Activated CD4-positive, CD25-positive, alpha-beta regulatory T cell treated with anti-CD3 and anti-CD28 coated beads, Interleukin-2, amount 50 U/mL, for 16 hours (primary cell): ENCODE measurements around the gene VPS39.

Experiments
- DNase-seq: peaks from one replicate; pipeline ENCODE4 v3.0.0-alpha.2; 2020; ENCODE audit warnings: low read depth, low spot score

The VPS39 gene

DNA sequence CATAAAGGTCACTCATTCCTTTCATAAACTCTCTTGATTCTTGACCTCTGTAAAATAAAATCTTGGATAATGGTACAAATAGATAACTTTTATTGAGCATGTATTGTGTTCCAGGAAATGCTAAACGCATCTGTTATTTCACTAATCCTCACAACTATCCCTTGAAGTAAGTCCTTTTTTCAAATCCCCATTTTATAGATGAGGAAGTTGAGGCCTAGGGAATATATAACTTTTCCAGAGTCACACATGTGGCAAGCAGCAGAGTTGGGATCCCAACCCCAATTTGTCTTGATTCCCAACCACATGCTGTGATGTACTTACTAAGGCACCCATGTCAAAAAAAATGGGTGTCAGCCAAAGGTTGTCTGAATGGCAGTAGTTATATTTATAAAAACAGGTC is 6.3 kb downstream of the VPS39 start:
- no peak for DNase-seq

DNA sequence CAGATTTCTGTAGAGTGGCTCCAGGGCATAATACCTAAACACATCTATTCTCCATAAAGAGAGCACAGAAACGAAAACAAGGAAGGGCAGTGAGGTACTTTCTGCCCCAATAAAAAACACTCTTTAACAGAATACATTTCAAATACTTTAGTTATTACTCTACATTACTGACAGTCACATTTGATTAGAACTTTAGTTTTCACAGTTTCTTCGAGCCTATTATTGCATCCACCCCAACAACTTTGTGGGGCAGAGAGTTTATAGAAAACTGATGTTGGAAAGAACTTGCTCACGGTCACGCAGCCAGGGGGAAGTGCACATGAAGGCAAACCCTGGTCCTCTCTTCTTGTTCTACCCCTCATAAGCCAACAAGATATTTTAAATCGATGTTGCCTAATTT is 9.0 kb downstream of the VPS39 start:
- DNase-seq, result no peak

DNA sequence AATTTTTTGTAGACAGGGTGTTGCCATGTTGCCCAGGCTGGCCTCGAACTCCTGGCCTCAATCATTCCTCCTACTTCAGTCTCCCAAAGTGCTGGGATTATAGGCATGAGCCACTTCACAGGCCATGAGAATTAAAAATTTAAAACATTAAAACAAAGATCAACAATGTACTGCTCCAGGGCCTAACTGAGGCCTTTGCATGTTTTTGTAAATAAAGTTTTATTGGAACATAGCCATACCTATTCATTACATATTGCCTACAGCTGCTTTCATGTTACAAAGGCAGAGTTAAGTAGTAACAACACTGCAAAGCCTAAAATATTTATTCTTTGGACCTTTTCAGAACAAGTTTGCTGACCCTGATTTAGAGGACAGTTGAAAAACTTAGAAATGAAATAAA is 9.6 kb downstream of the VPS39 start:
- DNase-seq, result no peak

DNA sequence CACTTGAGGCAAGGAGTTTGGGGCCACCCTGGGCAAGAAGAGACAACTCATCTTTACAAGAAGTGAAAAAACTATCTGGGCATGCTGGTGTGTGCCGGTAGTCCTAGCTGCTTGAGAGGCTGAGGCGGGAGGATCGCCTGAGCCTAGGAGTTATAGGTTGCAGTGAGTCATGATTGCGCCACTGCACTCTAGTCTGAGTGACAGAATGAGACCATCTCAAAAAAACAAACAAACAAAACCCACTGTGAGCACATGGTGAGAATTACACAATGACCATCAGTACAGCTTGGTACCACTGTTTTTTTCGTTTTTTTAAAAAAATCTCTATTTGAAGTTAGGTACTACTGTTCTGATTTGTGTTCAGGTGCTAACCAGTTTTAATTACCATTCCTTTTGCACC is 13.6 kb downstream of the VPS39 start:
- no peak for DNase-seq

DNA sequence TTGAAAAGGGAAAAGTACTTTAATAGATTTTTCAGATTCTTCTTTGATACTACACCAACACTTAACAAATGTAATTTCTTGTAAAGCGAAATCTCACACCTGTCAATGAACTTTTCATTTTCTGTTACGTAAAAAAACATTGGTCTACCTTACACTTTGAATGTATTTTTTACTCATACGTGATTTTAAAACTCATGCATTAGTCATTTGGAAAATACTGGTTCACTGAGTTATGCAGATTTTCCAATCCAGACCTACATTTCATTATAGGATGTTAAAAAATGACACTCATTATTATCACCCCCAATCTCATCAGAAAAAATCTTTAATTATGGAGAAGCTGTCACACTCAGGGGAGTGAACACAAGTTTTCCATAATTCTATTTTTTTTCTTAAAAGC is 14.7 kb downstream of the VPS39 start:
- DNase-seq, result no peak

DNA sequence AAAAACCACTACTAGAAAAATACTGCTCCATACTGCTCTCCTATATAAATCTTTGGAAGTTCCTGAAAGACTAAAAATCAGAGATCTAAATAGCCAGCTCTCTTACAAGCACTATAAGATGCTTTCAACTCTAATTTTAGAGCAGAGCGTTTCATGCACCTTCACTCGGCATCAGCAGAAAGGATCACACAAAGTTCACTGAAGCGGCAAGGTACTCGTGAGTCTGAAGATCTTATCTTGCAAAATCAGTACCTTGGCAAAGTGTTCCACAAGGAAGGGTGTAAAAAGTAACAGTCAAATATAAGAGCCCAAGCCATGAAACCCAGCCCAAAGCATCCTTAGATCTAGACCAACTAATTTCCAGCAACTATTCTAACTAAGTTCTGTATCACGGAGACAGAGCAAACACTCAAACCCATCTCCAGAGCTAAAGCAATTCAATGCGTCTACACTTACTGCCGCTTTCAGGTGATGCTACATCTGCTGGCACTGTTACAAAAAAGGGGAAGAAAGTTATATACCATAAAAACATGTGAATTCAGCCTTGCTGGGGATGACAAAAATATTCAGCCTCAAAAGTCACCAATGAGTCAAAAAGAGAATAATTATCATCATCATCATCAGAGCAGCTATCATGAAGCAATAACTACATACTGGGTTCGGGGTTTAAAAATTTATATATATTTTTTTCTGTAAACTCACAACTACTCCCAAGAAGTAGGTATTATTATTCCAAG is 16.3 kb downstream of the VPS39 start:
- DNase-seq, result no peak

DNA sequence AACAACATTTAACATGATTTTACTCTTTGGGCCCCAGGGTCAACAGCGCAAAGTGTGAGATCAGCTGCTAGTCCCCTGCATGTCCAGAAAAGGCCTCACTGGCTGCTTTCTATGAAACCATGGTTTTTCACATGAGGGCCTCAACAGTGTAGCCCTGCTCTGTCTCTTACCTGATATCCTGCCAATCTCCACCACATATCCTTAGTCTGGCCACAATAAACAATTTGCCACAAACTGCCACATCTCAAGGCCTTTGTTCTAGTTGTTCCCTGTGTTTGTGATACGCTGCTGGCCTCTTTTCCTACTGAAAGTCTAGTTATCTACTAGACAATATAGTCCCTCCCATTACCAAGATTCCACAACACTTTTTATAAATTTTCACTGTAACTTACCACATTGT is 17.7 kb downstream of the VPS39 start:
- DNase-seq, result no peak

DNA sequence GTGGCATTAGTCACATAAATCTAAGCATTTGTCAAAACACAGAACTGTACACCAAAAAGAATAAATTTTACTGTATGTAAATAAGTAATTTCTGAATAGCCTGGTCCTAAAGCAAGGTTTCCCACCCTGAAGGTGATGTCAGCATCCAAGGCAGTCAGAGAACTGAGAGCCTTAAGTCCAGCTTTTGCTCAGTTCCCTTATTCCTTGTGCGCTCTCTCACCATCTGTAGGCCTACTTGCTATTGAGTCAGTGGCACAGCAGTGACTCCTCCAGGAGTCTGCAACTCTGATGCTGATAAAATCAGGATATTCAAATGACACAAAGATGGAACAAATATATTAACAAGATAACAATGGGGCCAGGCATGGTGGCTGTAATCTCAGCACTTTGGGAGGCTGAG is 22.3 kb downstream of the VPS39 start:
- DNase-seq, result no peak

DNA sequence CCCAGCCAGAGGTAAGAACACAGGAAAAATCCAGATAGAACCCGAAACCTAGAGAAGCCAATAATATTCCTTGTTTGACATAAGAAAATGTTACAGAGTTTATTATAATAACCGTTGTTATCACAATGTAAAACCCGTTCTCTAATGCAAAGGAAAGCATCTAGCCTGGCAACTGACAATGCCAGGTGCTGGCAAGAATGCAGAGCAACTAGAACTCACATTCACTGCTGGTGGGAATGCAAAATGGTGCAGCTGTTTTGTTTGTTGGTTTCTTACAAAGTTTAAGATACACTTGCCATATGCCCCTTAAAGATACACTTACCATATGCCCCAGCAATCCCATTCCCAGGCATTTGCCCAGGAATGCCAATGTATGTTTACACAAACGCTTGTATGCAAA is 23.4 kb downstream of the VPS39 start:
- no peak for DNase-seq

DNA sequence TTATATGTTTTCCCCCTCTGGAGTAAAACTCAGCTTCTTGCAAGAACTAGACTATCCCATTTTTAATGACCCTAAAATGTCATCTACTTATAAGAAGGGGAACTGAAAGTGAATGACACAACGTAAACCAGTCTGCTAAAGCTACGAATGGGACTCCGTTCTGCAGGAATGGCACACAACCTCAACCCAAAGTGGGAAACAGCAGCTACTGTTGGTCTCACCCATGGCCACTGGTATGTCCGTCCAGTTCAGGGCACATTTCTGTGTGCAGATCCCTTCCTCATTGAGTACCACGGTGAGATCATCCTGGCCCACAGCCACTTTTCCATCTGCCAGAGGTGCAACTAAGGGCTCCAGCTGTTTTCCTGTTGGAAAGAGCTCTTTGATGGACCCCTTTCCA is 23.8 kb downstream of the VPS39 start:
- no peak for DNase-seq

DNA sequence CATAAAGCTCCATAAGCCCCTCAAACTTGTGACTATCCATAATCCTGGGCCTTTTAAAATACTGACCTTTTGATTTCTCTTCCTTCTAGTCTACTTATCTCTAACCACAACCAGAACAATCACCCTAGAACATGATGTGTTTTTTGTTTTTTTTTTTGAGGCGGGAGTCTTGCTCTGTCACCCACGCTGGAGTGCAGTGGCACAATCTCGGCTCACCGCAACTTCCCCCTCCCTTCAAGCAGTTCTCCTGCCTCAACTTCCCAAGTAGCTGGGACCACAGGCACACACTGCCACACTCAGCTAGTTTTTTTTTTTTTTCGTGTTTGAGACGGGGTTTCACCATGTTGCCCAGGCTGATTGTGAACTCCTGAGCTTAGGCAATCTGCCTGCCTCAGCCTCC is 25.1 kb downstream of the VPS39 start:
- DNase-seq, result no peak

DNA sequence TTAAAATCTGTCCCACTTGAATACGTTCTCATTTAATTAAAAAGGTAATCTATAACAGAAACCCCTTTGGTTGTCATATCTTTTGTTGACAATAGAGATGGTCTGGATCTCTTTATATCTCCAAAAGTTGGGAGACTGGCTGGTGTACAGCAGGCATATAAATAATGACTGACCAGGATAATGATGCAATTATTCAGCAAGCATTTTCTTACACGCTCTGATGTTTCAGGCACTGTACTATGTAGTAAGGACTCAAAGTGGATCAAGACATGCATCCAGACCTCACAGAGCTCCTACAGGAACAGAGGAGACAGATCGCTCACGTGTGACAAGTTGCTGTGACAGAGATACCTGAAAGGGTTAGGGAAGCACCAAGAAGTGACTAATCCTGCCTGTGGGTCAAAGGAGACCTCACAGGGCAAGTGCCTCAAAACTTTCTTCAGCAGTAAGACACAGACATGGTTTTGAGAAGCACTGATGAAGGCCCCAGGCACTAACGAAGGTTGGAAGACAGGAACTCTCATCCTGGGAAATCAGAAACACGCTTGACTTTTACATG is 25.7 kb downstream of the VPS39 start:
- DNase-seq, result no peak

DNA sequence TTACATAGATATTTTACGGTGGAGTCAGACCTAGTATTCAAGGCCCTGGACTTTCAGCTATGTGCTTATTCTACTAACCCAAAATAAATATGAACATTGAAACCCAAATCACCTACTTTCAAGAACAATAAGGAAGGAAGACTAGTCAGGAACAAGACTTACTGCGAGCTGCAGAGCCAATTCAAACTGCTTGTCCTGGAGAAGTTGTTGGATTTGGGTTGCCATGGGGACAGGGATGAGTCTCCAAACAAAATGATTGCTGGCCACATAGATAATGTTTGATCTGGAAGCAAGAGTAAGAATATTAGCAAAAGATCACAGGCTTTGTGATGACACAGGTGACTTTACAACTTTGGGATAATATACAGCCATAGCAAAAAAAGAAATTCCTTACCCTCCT is 30.0 kb downstream of the VPS39 start:
- no peak for DNase-seq

DNA sequence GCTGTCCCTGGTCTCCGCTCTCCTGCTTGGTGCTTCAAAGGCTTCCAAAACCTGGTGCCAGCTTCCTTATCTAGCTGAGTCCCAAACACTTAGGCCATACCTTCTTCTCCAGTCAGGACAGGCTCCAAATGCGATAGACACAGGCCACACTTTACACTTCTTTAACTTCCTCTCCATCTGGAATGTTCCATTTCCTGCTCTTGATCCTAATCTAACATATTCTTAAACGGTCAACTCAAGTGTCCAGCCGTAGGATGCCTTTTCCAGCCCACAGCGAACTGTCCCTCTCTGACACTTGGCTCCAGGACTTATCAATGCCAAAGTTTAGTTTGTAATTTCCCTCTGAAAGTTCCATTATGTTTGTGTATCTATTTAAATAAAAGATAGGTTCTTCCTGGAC is 32.4 kb downstream of the VPS39 start:
- no peak for DNase-seq

DNA sequence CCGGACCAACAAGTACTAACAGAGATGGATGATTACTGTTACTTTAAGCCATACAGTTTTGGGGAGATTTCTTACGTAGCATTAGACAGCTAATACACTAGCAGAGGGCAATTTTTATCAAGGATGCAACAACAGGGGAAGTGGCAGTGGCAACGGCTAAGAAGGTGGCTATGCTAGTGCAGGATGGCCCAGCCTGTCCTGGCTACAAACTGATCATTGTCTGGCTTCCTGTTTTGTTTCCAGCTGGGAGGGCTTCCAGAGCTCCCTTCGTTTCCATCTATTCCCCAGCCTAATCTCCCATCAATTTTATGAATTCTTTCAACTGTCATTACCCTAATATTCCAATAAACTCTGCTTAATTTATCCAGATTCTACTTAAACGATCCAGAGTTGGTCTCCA is 35.6 kb downstream of the VPS39 start:
- no peak for DNase-seq

DNA sequence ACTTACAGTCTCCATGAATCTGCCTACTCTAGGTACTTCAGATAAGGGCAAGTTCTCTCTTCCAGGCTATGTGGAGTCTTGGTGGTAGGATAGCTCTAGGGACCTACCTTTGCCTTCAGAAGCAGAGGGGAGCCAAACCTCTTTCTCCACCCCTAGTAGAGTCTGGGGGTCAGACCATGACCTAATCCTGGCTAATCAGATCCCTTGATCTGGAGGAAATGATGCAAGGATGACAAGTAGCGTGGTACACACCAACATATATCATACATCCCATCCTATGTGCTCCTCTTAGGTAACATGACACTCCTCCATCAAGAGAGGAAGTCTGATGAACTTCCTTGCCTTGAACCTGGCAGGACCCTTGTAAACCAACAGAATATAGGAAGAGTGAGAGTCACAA is 36.3 kb downstream of the VPS39 start:
- DNase-seq, result no peak

DNA sequence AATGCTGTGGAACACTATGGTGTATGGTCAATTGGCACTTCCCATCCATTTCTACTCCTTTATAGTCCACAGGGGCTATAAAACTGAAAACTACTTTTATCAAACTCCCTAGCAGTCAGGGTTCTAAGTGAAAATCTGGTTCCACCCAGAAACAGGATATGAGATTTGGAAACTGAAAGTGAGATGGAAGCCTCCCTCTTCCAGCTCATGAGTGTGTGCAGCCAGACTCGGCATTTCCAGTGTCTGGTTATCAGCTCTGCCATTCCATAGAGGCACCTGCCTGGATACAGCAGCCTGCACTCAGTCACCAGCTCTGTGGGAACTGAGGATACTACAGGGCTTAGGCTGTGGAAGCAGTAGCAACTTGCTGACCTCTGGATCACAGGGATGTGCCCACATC is 37.0 kb downstream of the VPS39 start:
- DNase-seq, result no peak

DNA sequence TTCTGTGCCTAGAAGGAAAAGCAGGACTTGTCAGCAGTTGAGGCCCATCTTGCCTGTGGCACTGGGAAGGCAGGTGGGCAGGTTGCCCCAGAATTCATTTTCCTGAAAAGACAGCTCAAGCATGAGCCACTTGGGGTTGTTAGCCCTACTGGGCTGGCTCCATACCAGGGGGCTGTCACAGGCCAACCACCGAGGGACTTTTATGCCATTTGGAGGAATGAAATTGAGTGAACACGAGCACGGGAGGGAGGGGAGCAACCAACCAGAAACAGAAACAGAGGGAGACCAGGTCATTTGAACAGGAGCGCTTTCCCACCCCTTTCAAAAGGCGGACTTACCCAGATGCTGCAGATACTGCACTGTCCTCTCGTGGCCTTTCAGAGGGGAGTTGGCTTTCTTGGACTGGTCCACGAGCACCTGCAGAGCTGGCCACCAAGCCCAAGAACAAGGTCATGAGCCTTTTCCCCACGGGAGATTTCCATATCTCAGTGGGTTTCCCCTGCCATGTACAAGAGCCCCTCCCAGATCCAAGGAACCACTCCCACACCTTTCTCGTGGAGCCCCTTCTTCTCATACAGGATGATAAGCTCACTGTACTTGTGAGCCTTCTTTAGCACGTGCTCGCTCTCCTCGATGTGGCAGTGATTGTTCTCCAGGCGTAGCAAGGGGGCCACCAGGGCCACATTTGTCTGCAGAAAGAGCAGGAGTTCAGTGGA is 41.7 kb downstream of the VPS39 start:
- no peak for DNase-seq

DNA sequence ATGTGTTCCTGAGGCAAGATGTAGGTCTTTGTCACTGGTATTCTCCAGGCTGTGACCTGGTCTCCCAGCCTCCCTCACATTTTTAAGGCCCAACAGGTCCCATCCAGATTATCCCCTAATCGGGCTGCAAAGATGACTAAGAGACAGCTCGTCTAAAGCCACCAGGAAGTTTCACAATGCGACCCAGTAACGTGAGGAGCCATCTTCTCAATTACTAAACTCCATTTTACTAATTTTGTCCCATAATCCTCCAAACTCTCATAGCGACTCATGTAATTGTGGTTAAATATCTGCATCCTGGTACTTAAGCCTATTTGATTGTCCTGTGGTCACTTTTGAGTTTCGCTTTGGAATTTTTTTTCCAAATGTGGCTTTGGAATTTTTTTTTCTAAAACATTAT is 43.0 kb downstream of the VPS39 start:
- DNase-seq, result no peak

DNA sequence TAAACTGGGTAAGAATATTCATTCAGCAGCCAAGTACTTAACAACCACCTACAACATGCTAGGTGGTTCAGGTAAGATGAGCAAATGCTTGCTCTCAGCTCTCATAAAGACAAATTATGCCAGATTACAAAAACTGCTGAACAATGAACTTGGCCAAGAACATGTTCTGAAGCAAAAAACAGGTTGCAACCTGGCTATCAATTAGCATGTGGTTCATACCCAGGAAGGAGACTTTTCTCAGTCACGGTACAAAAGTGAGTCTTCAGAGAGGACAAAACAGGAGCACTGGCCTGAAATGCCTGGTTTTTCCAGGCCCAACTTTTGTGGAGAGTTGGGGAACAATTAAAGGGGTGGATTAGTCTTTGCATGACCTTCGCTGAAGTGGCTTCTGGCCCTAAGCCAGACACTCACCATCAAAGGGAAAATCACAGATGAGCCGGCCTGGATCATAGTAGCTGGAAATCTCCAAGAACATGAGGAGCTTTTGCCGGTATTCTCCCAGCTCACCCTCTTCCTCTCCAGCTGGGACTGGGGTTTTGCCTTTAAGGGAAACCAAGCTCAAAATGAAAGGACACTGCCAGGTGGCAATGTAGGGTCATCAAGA is 44.1 kb downstream of the VPS39 start:
- no peak for DNase-seq

DNA sequence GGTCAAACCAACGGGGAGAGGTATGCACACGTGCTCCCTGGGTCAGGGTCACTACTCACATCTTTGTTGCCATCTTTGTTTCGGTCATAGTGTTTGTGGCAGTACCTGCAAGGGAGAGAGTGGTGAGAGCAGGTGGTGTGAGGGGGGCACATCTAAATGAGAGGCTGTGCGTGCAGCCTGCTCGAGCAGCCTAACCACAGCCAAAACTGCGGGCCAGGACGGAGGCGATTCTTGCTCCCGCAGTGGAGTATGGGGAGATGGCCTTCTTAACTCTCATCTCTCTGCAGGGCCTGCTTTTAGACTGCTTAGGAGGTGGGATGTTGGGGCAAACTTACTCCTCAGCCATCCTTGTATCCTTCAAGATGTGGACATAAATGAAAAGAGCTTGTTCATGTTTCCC is 44.8 kb downstream of the VPS39 start:
- no peak for DNase-seq

DNA sequence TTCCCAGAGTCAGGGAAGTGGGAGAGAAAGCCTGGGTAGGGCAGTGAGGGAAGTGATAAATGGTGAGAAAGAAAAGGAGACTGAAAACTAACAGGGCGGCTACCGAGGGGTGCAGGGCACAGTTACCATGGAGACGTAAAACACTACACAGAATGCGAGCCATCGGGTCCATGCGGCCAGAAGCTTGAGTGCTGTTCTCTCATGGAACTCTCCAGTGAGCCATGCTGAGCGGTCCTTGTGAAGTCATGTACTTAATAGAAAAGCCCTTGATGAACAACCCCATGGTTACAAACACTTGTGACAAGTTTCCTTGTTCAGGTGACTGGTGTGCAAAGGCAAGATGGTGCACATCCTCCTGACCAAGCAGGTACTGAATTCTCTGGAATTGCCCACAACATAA is 48.0 kb downstream of the VPS39 start:
- DNase-seq, result no peak
